ENCODE data around the gene PTPRN2.

- TF ChIP-seq CTCF (IDR thresholded peaks at IDR 0.05) (no peak), POLR2A (IDR thresholded peaks at IDR 0.05) (no peak), EP300 (IDR thresholded peaks at IDR 0.05) (no peak)
Measured at GRCh38 chr7:158388928-158389327, 198.7 kb downstream of the PTPRN2 start.
